K562 (cell line): Measurements from ENCODE around the gene FADS6. TPM values are rescaled to one million over a fixed set of nuclear protein-coding genes. Genes with fewer than 3 reads are reported as not detected.
A peak's percentile ranks its signal among the peaks of the same experiment; 100 is the strongest.

Experiments
- ATAC-seq: fragments of 200-7000 bp; cut with Tn5 transposase; 3 replicates; pipeline ENCODE4 v1.9.1; 2020; ENCODE audit warnings: moderate library complexity
- BruUV-seq: library from RNA; stranded (reverse); fragments of 400-500 nt; replicated peaks from 2 replicates; lab custom pipeline; 2021; lab: Mats Ljungman, UMichigan
- CTCF ChIA-PET: fragments of 300-600 bp; formaldehyde crosslinking; extraction: SDS; loops from one replicate; lab custom pipeline; 2021; ENCODE audit warnings: low intra/inter-chr PET ratio; lab: Yijun Ruan, JAX
- POLR2A ChIA-PET: fragments of 300-600, 350-650 bp; sonication (Branson Sonifier 250); formaldehyde crosslinking; extraction: SDS; loops from one replicate; lab custom pipeline; 2021; ENCODE audit warnings: antibody characterized with exemption, inconsistent platforms; lab: Yijun Ruan, JAX
- DNase-seq, 4 experiments: peaks; one replicate each; pipeline versions ENCODE4 v3.0.0 to v3.0.0-alpha.2; 2011 to 2018; ENCODE audit warnings: low spot score in 3 of 4, mixed read lengths in 3 of 4; ENCODE audit errors: extremely low read depth in 1 of 4
- FAIRE-seq: peaks from 2 replicates; lab custom pipeline; 2011; peaks lifted over from hg19 to GRCh38; lab: Jason Lieb, UNC
- H2AFZ ChIP-seq: 2 replicates; pipeline ENCODE4 v1.6.0; 2011; ENCODE audit warnings: low read depth, low read length, control low read depth, inconsistent platforms
- H3K27ac ChIP-seq: fragments of 200-600 bp; 3 replicates; pipeline ENCODE4 v1.8.0; 2011; ENCODE audit warnings: low read depth, mild to moderate bottlenecking, control low read depth, inconsistent platforms, low read length, moderate library complexity, mixed read lengths; ENCODE audit errors: extremely low read depth
- H3K27me3 ChIP-seq, 2 experiments: fragments of 300-600 bp in 1 of 2; 2 replicates in 1 of 2; 3 replicates in 1 of 2; pipeline versions ENCODE4 v1.6.0 to v1.8.0; 2011; ENCODE audit warnings: inconsistent platforms in 2 of 2, low read length in 2 of 2, mild to moderate bottlenecking in 1 of 2, mixed read lengths in 1 of 2, moderate library complexity in 1 of 2; ENCODE audit not compliant: control insufficient read depth in 2 of 2, insufficient read depth in 2 of 2
- H3K36me3 ChIP-seq: fragments of 300-600 bp; 3 replicates; pipeline ENCODE4 v1.8.0; 2011; ENCODE audit warnings: mild to moderate bottlenecking, low read length, inconsistent platforms; ENCODE audit not compliant: control insufficient read depth, insufficient read depth
- H3K4me1 ChIP-seq, 2 experiments: fragments of 200-600 bp in 1 of 2; replicated peaks in 1 of 2; 2 replicates in 1 of 2; 3 replicates in 1 of 2; pipeline versions ENCODE4 v1.5.1 to v1.8.0; 2011; ENCODE audit warnings: inconsistent platforms in 2 of 2, low read length in 2 of 2, mild to moderate bottlenecking in 1 of 2, mixed read lengths in 1 of 2, moderate library complexity in 1 of 2; ENCODE audit not compliant: control insufficient read depth in 2 of 2, insufficient read depth in 2 of 2
- H3K4me2 ChIP-seq: 2 replicates; pipeline ENCODE4 v1.6.1; 2011; ENCODE audit warnings: low read length, control low read depth, inconsistent platforms, mixed read lengths; ENCODE audit not compliant: insufficient read depth
- H3K4me3 ChIP-seq: fragments of 200-600 bp; sonication (generic), shearing (Covaris generic); 2 replicates; pipeline ENCODE4 v1.5.1; 2016; ENCODE audit warnings: control low read depth, inconsistent platforms
- H3K79me2 ChIP-seq: fragments of 200-600 bp; 3 replicates; pipeline ENCODE4 v1.8.0; 2011; ENCODE audit warnings: low read length, inconsistent platforms; ENCODE audit not compliant: control insufficient read depth, insufficient read depth
- H3K9ac ChIP-seq, 2 experiments: 2 replicates each; pipeline versions ENCODE4 v1.6.0 to v1.6.1; 2011; ENCODE audit warnings: low read depth in 2 of 2, low read length in 2 of 2, control low read depth in 1 of 2, inconsistent platforms in 1 of 2, mild to moderate bottlenecking in 1 of 2, mixed read lengths in 1 of 2; ENCODE audit not compliant: insufficient read depth in 1 of 2
- H3K9me1 ChIP-seq: one replicate; pipeline ENCODE4 v1.6.0; 2011; ENCODE audit warnings: inconsistent platforms, mild to moderate bottlenecking, low read length, moderate library complexity; ENCODE audit not compliant: control insufficient read depth, insufficient read depth
- H3K9me3 ChIP-seq: replicated peaks from 2 replicates; pipeline ENCODE4 v1.5.1; 2011; ENCODE audit warnings: low read depth, low read length, inconsistent platforms; ENCODE audit not compliant: control insufficient read depth, insufficient read depth
- H4K20me1 ChIP-seq: replicated peaks from 2 replicates; pipeline ENCODE4 v1.6.1; 2011; ENCODE audit warnings: low read length, inconsistent platforms, mixed read lengths; ENCODE audit not compliant: control insufficient read depth, insufficient read depth
- ELK3 ChIP-seq: fragments of 450-650 bp; formaldehyde crosslinking; IDR thresholded peaks from 2 replicates; pipeline ENCODE4 v1.4.0; 2020; ENCODE audit warnings: mild to moderate bottlenecking
- FOXO4 ChIP-seq: fragments of 450-650 bp; formaldehyde crosslinking; IDR thresholded peaks from 2 replicates; pipeline ENCODE4 v1.4.0; 2020; ENCODE audit warnings: mild to moderate bottlenecking, moderate library complexity
- KDM4B ChIP-seq, 2 experiments: fragments of 450-650 bp in 1 of 2; sonication (generic) in 1 of 2; IDR thresholded peaks; 2 replicates each; pipeline ENCODE4 v1.6.1; 2016 to 2017; ENCODE audit warnings: borderline replicate concordance in 2 of 2, antibody characterized with exemption in 1 of 2, low read depth in 1 of 2, mild to moderate bottlenecking in 1 of 2
- MAFG ChIP-seq: fragments of 450-650 bp; conservative IDR thresholded peaks from 2 replicates; pipeline ENCODE4 v1.6.1; 2016; ENCODE audit warnings: missing genetic modification characterization, missing compliant biosample characterization
- NCOA6 ChIP-seq: fragments of 450-650 bp; IDR thresholded peaks from 2 replicates; pipeline ENCODE4 v1.6.1; 2017; ENCODE audit warnings: mild to moderate bottlenecking
- SMARCA5 ChIP-seq: fragments of 450-650 bp; IDR thresholded peaks from 2 replicates; pipeline ENCODE4 v1.6.1; 2016
- WHSC1 ChIP-seq: IDR thresholded peaks from one replicate; pipeline ENCODE4 v1.6.1; 2012; ENCODE audit warnings: low read length, control low read depth, inconsistent platforms
- ZNF232 ChIP-seq: sonication (generic); formaldehyde crosslinking; IDR thresholded peaks from 2 replicates; pipeline ENCODE4 v1.8.0; 2022; ENCODE audit warnings: mild to moderate bottlenecking, missing genetic modification reagents
- ZNF609 ChIP-seq: sonication (generic); formaldehyde crosslinking; IDR thresholded peaks from 2 replicates; pipeline ENCODE4 v1.8.1; 2023; ENCODE audit warnings: missing genetic modification reagents, mild to moderate bottlenecking, borderline replicate concordance
- WGBS: fragments of 100-300 bp; shearing (Covaris generic); methylation state at CpG from one replicate; pipeline ENCODE4 v1.1.6; 2016; ENCODE audit warnings: low coverage, mixed read lengths; ENCODE audit not compliant: insufficient coverage; ENCODE audit errors: missing lambda C conversion rate; 5-methylcytosine and 5-hydroxymethylcytosine counted together
- in situ Hi-C: fragments of 300-500 bp; cut with MboI; formaldehyde crosslinking; loops from 4 replicates; pipeline ENCODE4 v1.15.0; 2018; ENCODE audit warnings: inconsistent platforms, mixed read lengths
- intact Hi-C: fragments of 100-400 bp; cut with micrococcal nuclease; formaldehyde crosslinking; loops from 2 replicates; pipeline ENCODE4 v1.14.2; 2022
- polyA plus RNA-seq, 8 experiments: library from polyadenylated mRNA; depleted of rRNA in 4 of 8; stranded (reverse) in 5 of 8; unstranded in 3 of 8; fragments of >200 nt; fragmentation: Nextera tagmentation in 2 of 8; fragmentation: Illumina TruSeq in 1 of 8; extraction: Ambion mirVana in 2 of 8; extraction: Trizol in 1 of 8; gene quantifications; 2 replicates each; pipeline versions ENCODE4 v1.2.1 to v1.2.3, GENCODE V29; 2011 to 2014; ENCODE audit warnings: inconsistent platforms in 1 of 8, missing spikeins in 1 of 8
- total RNA-seq, 7 experiments: library from RNA; depleted of rRNA in 6 of 7; stranded (reverse); fragments of >200 nt in 6 of 7; fragmentation: Illumina TruSeq in 2 of 7; extraction: Trizol in 2 of 7; gene quantifications; 2 replicates each; pipeline versions ENCODE4 v1.2.1 to v1.2.3, GENCODE V29; 2011 to 2021; ENCODE audit warnings: low replicate concordance in 1 of 7
- TF ChIP-seq, protein P1 (sequence below): sonication (generic); formaldehyde crosslinking; IDR thresholded peaks from 2 replicates; pipeline ENCODE4 v1.8.1; 2023; ENCODE audit warnings: mild to moderate bottlenecking, missing genetic modification reagents

FADS6 gene
- total and polyA plus RNA-seq, 9 of the 15 experiments (the other 6 are each of a cell fraction or from before 2014, with no cell fraction given): 0.18 to 0.22 TPM; not detected in 7

- TF ChIP-seq, protein P1, sequence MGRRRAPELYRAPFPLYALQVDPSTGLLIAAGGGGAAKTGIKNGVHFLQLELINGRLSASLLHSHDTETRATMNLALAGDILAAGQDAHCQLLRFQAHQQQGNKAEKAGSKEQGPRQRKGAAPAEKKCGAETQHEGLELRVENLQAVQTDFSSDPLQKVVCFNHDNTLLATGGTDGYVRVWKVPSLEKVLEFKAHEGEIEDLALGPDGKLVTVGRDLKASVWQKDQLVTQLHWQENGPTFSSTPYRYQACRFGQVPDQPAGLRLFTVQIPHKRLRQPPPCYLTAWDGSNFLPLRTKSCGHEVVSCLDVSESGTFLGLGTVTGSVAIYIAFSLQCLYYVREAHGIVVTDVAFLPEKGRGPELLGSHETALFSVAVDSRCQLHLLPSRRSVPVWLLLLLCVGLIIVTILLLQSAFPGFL (CRISPR knock-in tag): no peak
- 0 out of 2 replicates have a peak, but pooled peaks have one; percentile 8 for TF ChIP-seq SMARCA5
Measured at GRCh38 chr17:74874615-74875037, 18.8 kb downstream of the FADS6 start (continued).

- WGBS: 26% methylated on average over 5 of the region's 6 CpGs
- H3K4me3 ChIP-seq: peak overlapping the region; percentile 72
- peak; percentile 91 for FAIRE-seq
- peaks cover 21% of the 10 kb centered on the region for H3K79me2 ChIP-seq
- in situ Hi-C loops: no loop called here
- ATAC-seq: peak; percentile 65
- peaks cover 63 to 65% of the 10 kb centered on the region in 2 experiments for H3K4me1 ChIP-seq
- intact Hi-C loops: loop anchor here (10.0 kb wide), 1 partner anchor 161 kb away; no protein-coding TSS in a partner anchor
- no peaks in the 10 kb centered on the region for H3K9me3 ChIP-seq
- peak overlapping the region; percentile 90 to 97 for H3K9ac ChIP-seq
- POLR2A ChIA-PET: interaction anchor here (0.7 to 4.2 kb wide), 9 partner anchors 13 to 906 kb away, joined by 3 to 62 read pairs (median 3); partner anchors contain the start of gene GRIN2C
- no peaks in the 10 kb centered on the region for H3K9me1 ChIP-seq
- H4K20me1 ChIP-seq: no peaks in the 10 kb centered on the region; the same call in 1 of the 2 replicates
- peak overlapping the region; percentile 95 for H3K27ac ChIP-seq
- peak in 2 of 4 experiments; percentile 80 to 84 for DNase-seq
- CTCF ChIA-PET: no interaction called here
- no peaks in the 10 kb centered on the region for H3K27me3 ChIP-seq
- peak overlapping the region; percentile 90 for H3K4me2 ChIP-seq
- peak overlapping the region; percentile 21; the same call in 1 of the 2 replicates for H2AFZ ChIP-seq
- peaks cover 16% of the 10 kb centered on the region; the same call in 1 of the 3 replicates for H3K36me3 ChIP-seq
- BruUV-seq: no TSS peak
- TF ChIP-seq ZNF232: no peak
- no peak for TF ChIP-seq FOXO4 (CRISPR knock-in tag)
- no peak for TF ChIP-seq ZNF609 (CRISPR knock-in tag)
- TF ChIP-seq NCOA6: no peak
- TF ChIP-seq MAFG (tag): 0 out of 2 replicates have a peak, but pooled peaks have one; percentile 4
- no peak for TF ChIP-seq KDM4B (IDR thresholded peaks at IDR 0.05; ENCODE audit: borderline replicate concordance in 2 of 2, low read depth in 1 of 2)
- TF ChIP-seq ELK3 (CRISPR knock-in tag): no peak
- TF ChIP-seq WHSC1: no peak
Measured at GRCh38 chr17:74873874-74874614, 19.4 kb downstream of the FADS6 start.
